ENCODE data around the gene LDLRAD1.
A peak's percentile ranks its signal among the peaks of the same experiment; 100 is the strongest.

Gene LDLRAD1

GRCh38 chr1:53987880-53988279 lies 30.1 kb downstream of the LDLRAD1 start:
- DNase-seq (ENCODE audit: low read depth): no peak
- no peak overlapping the region for H3K4me3 ChIP-seq (ENCODE audit: low read length)
- TF ChIP-seq CTCF (conservative IDR thresholded peaks at IDR 0.05; ENCODE audit: low read length): no peak

GRCh38 chr1:53986458-53986857 lies 31.5 kb downstream of the LDLRAD1 start:
- H3K4me3 ChIP-seq (ENCODE audit: low read length): no peak overlapping the region
- no peak for TF ChIP-seq CTCF (conservative IDR thresholded peaks at IDR 0.05; ENCODE audit: low read length)
- no peak for DNase-seq (ENCODE audit: low read depth)

- no peak overlapping the region for H3K4me3 ChIP-seq (ENCODE audit: low read length)
- no peak for DNase-seq (ENCODE audit: low read depth)
- no peak for TF ChIP-seq CTCF (conservative IDR thresholded peaks at IDR 0.05; ENCODE audit: low read length)
Observed at GRCh38 chr1:53984726-53985125, 33.3 kb downstream of the LDLRAD1 start.

- H3K4me3 ChIP-seq (ENCODE audit: low read length): peak overlapping the region; percentile 53
- no peak for TF ChIP-seq CTCF (conservative IDR thresholded peaks at IDR 0.05; ENCODE audit: low read length)
- no peak for DNase-seq (ENCODE audit: low read depth)
Observed at GRCh38 chr1:53982763-53983104, 35.3 kb downstream of the LDLRAD1 start.

GRCh38 chr1:53982034-53982762 lies 35.8 kb downstream of the LDLRAD1 start:
- H3K4me3 ChIP-seq (ENCODE audit: low read length): peak overlapping the region; percentile 53
- TF ChIP-seq CTCF (conservative IDR thresholded peaks at IDR 0.05; ENCODE audit: low read length): no peak
- peak; percentile 54 for DNase-seq (ENCODE audit: low read depth)

- no peak for DNase-seq (ENCODE audit: low read depth)
- H3K4me3 ChIP-seq (ENCODE audit: low read length): no peak overlapping the region
- TF ChIP-seq CTCF (conservative IDR thresholded peaks at IDR 0.05; ENCODE audit: low read length): no peak
Observed at GRCh38 chr1:53981220-53981619, 36.8 kb downstream of the LDLRAD1 start.

- TF ChIP-seq CTCF (conservative IDR thresholded peaks at IDR 0.05; ENCODE audit: low read length): no peak
- DNase-seq (ENCODE audit: low read depth): no peak
- H3K4me3 ChIP-seq (ENCODE audit: low read length): no peak overlapping the region
Observed at GRCh38 chr1:53979712-53980450, 38.1 kb downstream of the LDLRAD1 start.

Data from AG10803 (cell line).